A549 (cell line): ENCODE measurements around the gene GH2.
"Not testable (repeated sequence)": the region's sequence is repeated elsewhere in the genome, so short reads cannot be mapped to it uniquely, and the experiment has no call there.

Experiments
- BHLHE40 ChIP-seq: IDR thresholded peaks from 2 replicates; pipeline ENCODE4 v1.6.1; 2012; ENCODE audit warnings: low read depth, low read length, inconsistent platforms
- CEBPB ChIP-seq, 2 experiments: fragments of >200 bp in 1 of 2; sonication (Bioruptor Twin) in 1 of 2; formaldehyde crosslinking in 1 of 2; IDR thresholded peaks; 2 replicates each; pipeline ENCODE4 v1.6.1; 2012 to 2016
- CHD2 ChIP-seq: fragments of 150-350 bp; IDR thresholded peaks from 2 replicates; pipeline ENCODE4 v1.6.1; 2014; ENCODE audit warnings: low read length; ENCODE audit not compliant: partially characterized antibody
- CHD4 ChIP-seq: fragments of 200-600 bp; sonication (generic); IDR thresholded peaks from 2 replicates; pipeline ENCODE4 v1.6.1; 2016; ENCODE audit warnings: antibody characterized with exemption, mild to moderate bottlenecking, borderline replicate concordance
- JUNB ChIP-seq: fragments of >200 bp; sonication (Bioruptor Twin); formaldehyde crosslinking; IDR thresholded peaks from 2 replicates; pipeline ENCODE4 v1.6.1; 2016
- MAZ ChIP-seq: fragments of 150-350 bp; IDR thresholded peaks from 2 replicates; pipeline ENCODE4 v1.6.1; 2014; ENCODE audit warnings: antibody characterized with exemption, low read depth, low read length, borderline replicate concordance
- POLR2A ChIP-seq: IDR thresholded peaks from 2 replicates; pipeline ENCODE4 v1.6.1; 2012; ENCODE audit warnings: mild to moderate bottlenecking, low read length
- RFX5 ChIP-seq: fragments of 450-650 bp; IDR thresholded peaks from 2 replicates; pipeline ENCODE4 v1.7.1; 2014; ENCODE audit warnings: antibody characterized with exemption, mild to moderate bottlenecking, moderate library complexity
- TF ChIP-seq, protein P1 (sequence below): fragments of >200 bp; sonication (Bioruptor Twin); formaldehyde crosslinking; IDR thresholded peaks from 3 replicates; pipeline ENCODE4 v1.5.1; 2016
- TF ChIP-seq, protein P2 (sequence below): fragments of >200 bp; sonication (Bioruptor Twin); formaldehyde crosslinking; IDR thresholded peaks from 3 replicates; pipeline ENCODE4 v1.6.1; 2016
- TF ChIP-seq, protein P3 (sequence below): IDR thresholded peaks from 2 replicates; pipeline ENCODE4 v1.6.1; 2012

DNA sequence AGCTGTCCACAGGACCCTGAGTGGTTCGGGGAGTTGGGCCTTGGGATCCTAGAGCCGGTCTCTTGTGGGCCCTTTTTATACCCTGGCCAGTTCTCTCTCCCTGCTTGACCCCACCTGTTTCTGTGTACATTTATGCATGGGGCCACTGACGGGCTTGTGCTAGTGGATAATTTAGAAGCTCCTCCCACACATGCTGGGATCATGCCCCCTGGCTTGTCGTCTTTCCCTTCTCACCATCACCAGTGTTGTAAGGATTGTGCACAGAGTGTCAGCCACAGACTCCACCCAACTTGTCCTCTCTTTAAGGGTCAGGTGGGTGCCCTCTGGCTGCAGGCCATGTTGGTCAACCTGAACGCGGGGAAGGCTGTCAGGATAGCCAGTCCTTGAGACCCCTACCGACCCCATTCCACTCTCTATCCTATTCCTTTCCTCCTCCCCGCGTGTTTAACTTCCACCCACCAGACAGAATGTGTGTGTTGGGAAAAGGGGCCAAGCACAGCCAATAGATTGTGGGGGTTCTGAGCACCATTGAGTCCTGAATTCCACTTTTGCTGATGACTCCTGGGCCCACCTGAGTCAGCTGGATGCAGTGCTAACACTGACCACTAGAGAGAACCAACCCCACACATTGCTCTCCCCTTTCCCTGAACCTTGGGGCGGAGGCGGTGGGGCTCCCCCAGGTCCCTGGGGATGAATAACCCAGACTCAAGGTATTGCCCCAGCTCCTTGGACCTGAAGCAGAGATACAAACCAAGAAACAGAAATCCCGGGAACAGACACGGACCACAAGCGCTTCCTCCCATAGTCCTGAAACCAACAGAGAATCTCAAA, 15.0 kb upstream of the GH2 start, which contains the start of gene CSH1:
- TF ChIP-seq, protein P1, sequence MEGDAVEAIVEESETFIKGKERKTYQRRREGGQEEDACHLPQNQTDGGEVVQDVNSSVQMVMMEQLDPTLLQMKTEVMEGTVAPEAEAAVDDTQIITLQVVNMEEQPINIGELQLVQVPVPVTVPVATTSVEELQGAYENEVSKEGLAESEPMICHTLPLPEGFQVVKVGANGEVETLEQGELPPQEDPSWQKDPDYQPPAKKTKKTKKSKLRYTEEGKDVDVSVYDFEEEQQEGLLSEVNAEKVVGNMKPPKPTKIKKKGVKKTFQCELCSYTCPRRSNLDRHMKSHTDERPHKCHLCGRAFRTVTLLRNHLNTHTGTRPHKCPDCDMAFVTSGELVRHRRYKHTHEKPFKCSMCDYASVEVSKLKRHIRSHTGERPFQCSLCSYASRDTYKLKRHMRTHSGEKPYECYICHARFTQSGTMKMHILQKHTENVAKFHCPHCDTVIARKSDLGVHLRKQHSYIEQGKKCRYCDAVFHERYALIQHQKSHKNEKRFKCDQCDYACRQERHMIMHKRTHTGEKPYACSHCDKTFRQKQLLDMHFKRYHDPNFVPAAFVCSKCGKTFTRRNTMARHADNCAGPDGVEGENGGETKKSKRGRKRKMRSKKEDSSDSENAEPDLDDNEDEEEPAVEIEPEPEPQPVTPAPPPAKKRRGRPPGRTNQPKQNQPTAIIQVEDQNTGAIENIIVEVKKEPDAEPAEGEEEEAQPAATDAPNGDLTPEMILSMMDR: not testable (repeated sequence)
- not testable (repeated sequence) for TF ChIP-seq POLR2A; CEBPB (IDR thresholded peaks at IDR 0.05); BHLHE40; CHD4; RFX5; JUNB; CHD2; MAZ
- TF ChIP-seq, protein P2, sequence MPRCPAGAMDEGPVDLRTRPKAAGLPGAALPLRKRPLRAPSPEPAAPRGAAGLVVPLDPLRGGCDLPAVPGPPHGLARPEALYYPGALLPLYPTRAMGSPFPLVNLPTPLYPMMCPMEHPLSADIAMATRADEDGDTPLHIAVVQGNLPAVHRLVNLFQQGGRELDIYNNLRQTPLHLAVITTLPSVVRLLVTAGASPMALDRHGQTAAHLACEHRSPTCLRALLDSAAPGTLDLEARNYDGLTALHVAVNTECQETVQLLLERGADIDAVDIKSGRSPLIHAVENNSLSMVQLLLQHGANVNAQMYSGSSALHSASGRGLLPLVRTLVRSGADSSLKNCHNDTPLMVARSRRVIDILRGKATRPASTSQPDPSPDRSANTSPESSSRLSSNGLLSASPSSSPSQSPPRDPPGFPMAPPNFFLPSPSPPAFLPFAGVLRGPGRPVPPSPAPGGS: not testable (repeated sequence)
- TF ChIP-seq, protein P3, sequence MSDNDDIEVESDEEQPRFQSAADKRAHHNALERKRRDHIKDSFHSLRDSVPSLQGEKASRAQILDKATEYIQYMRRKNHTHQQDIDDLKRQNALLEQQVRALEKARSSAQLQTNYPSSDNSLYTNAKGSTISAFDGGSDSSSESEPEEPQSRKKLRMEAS: not testable (repeated sequence)
